Vagina (tissue), 2 donors: ENCODE results near the gene OSBPL6. TPM values are rescaled to one million over a fixed set of nuclear protein-coding genes. Genes with fewer than 3 reads are reported as not detected.

Experiments
- DNase-seq, 2 donors: peaks; one replicate each; pipeline ENCODE4 v3.0.0-alpha.2; 2017; ENCODE audit errors: extremely low spot score in 2 of 2
- H3K27ac ChIP-seq: fragments of 200-600 bp; sonication (generic); one replicate; pipeline ENCODE4 v1.5.1; 2019
- H3K27me3 ChIP-seq: fragments of 200-600 bp; sonication (generic); one replicate; pipeline ENCODE4 v1.5.1; 2019
- H3K36me3 ChIP-seq, 2 donors: fragments of 200-600 bp; sonication (generic); one replicate each; pipeline ENCODE4 v1.5.1; 2017 to 2019
- H3K4me1 ChIP-seq: fragments of 200-600 bp; sonication (generic); one replicate; pipeline ENCODE4 v1.5.1; 2019
- H3K4me3 ChIP-seq, 2 donors: fragments of 200-600 bp; sonication (generic); 1 replicate in 1 of 2; 2 replicates in 1 of 2; pipeline ENCODE4 v1.5.1; 2016 to 2019
- H3K9me3 ChIP-seq: fragments of 200-600 bp; sonication (generic); one replicate; pipeline ENCODE4 v1.5.1; 2019
- CTCF ChIP-seq, 3 experiments: fragments of 450-650 bp in 2 of 3; fragments of 200-600 bp in 1 of 3; sonication (generic) in 1 of 3; IDR thresholded peaks; one replicate each; pipeline ENCODE4 v1.5.1; 2017 to 2019; ENCODE audit warnings: antibody characterized with exemption in 3 of 3, mild to moderate bottlenecking in 2 of 3, moderate library complexity in 2 of 3
- POLR2A ChIP-seq, 2 donors: fragments of 450-650 bp; IDR thresholded peaks; one replicate each; pipeline ENCODE4 v1.6.1; 2017; ENCODE audit warnings: antibody characterized with exemption in 2 of 2, mild to moderate bottlenecking in 2 of 2, moderate library complexity in 2 of 2
- POLR2AphosphoS5 ChIP-seq, 2 donors: sonication (generic); formaldehyde crosslinking; IDR thresholded peaks; one replicate each; pipeline ENCODE4 v1.9.0; 2017; ENCODE audit warnings: antibody characterized with exemption in 2 of 2, mild to moderate bottlenecking in 2 of 2, low read depth in 1 of 2; ENCODE audit not compliant: insufficient read depth in 1 of 2
- intact Hi-C: fragments of 100-400 bp; cut with DNase I; formaldehyde crosslinking; loops from one replicate; pipeline ENCODE4 v1.15.1; 2023
- total RNA-seq: library from RNA; depleted of rRNA; stranded (reverse); fragments of >200 nt; gene quantifications from one replicate; pipeline ENCODE4 v1.2.3, GENCODE V29; 2016

Gene OSBPL6
- total RNA-seq, 1 donor from 2014 or later = 2.7 TPM

- Histone ChIP-seq H3K4me3 (no peak overlapping the region), H3K9me3 (no peaks in the 10 kb centered on the region), H3K27ac (no peak overlapping the region), H3K27me3 (no peaks in the 10 kb centered on the region), H3K36me3 (no peaks in the 10 kb centered on the region), H3K4me1 (peaks cover 8% of the 10 kb centered on the region)
- no peak for DNase-seq
- TF ChIP-seq POLR2A (IDR thresholded peaks at IDR 0.05) (no peak), CTCF (IDR thresholded peaks at IDR 0.05) (no peak), POLR2AphosphoS5 (IDR thresholded peaks at IDR 0.05; ENCODE audit: insufficient read depth in 1 of 2, low read depth in 1 of 2) (no peak)
- intact Hi-C loops = no loop called here
Observed at GRCh38 chr2:178246696-178247095, 52.4 kb downstream of the OSBPL6 start.

GRCh38 chr2:178247250-178247649, 52.9 kb downstream of the OSBPL6 start:
- Histone ChIP-seq H3K27me3 (no peaks in the 10 kb centered on the region), H3K36me3 (no peaks in the 10 kb centered on the region), H3K4me1 (peaks cover 4% of the 10 kb centered on the region), H3K27ac (no peak overlapping the region), H3K9me3 (no peaks in the 10 kb centered on the region), H3K4me3 (no peak overlapping the region)
- DNase-seq = no peak
- no peak for TF ChIP-seq POLR2A (IDR thresholded peaks at IDR 0.05)
- TF ChIP-seq CTCF (IDR thresholded peaks at IDR 0.05) = no peak
- no peak for TF ChIP-seq POLR2AphosphoS5 (IDR thresholded peaks at IDR 0.05; ENCODE audit: insufficient read depth in 1 of 2, low read depth in 1 of 2)
- intact Hi-C loops = no loop called here

- intact Hi-C loops = no loop called here
- Histone ChIP-seq H3K36me3 (no peaks in the 10 kb centered on the region), H3K9me3 (no peaks in the 10 kb centered on the region), H3K27me3 (no peaks in the 10 kb centered on the region), H3K4me3 (no peak overlapping the region), H3K27ac (no peak overlapping the region), H3K4me1 (no peaks in the 10 kb centered on the region)
- TF ChIP-seq CTCF (IDR thresholded peaks at IDR 0.05) = no peak
- TF ChIP-seq POLR2AphosphoS5 (IDR thresholded peaks at IDR 0.05; ENCODE audit: insufficient read depth in 1 of 2, low read depth in 1 of 2) = no peak
- no peak for TF ChIP-seq POLR2A (IDR thresholded peaks at IDR 0.05)
- no peak for DNase-seq
Observed at GRCh38 chr2:178250429-178250828, 56.1 kb downstream of the OSBPL6 start.

- Histone ChIP-seq H3K4me1 (no peaks in the 10 kb centered on the region), H3K27me3 (no peaks in the 10 kb centered on the region), H3K27ac (no peak overlapping the region), H3K9me3 (no peaks in the 10 kb centered on the region), H3K4me3 (no peak overlapping the region), H3K36me3 (no peaks in the 10 kb centered on the region)
- intact Hi-C loops = no loop called here
- TF ChIP-seq POLR2AphosphoS5 (IDR thresholded peaks at IDR 0.05; ENCODE audit: insufficient read depth in 1 of 2, low read depth in 1 of 2) (no peak), CTCF (IDR thresholded peaks at IDR 0.05) (no peak), POLR2A (IDR thresholded peaks at IDR 0.05) (no peak)
- DNase-seq = no peak
Observed at GRCh38 chr2:178251151-178251955, 57.0 kb downstream of the OSBPL6 start.

GRCh38 chr2:178256382-178257042, 62.2 kb downstream of the OSBPL6 start:
- H3K4me3 ChIP-seq = no peak overlapping the region
- TF ChIP-seq CTCF (IDR thresholded peaks at IDR 0.05) = no peak
- no peak for TF ChIP-seq POLR2A (IDR thresholded peaks at IDR 0.05)
- TF ChIP-seq POLR2AphosphoS5 (IDR thresholded peaks at IDR 0.05; ENCODE audit: insufficient read depth in 1 of 2, low read depth in 1 of 2) = no peak
- no peaks in the 10 kb centered on the region for H3K4me1 ChIP-seq
- intact Hi-C loops = no loop called here
- DNase-seq = no peak
- no peaks in the 10 kb centered on the region for H3K36me3 ChIP-seq
- H3K27me3 ChIP-seq = no peaks in the 10 kb centered on the region
- no peak overlapping the region for H3K27ac ChIP-seq
- no peaks in the 10 kb centered on the region for H3K9me3 ChIP-seq
